Measurements from ENCODE around the gene ICAM4. TPM values are rescaled to one million over a fixed set of nuclear protein-coding genes. Genes with fewer than 3 reads are reported as not detected.
A peak's percentile ranks its signal among the peaks of the same experiment; 100 is the strongest.

Gene ICAM4
- total and polyA plus RNA-seq, 9 of the 15 experiments (the other 6 are each of a cell fraction or from before 2014, with no cell fraction given) = 14.1 to 86.1 (median 29.6) TPM

GRCh38 chr19:10288662-10289166 lies 2.0 kb downstream of the ICAM4 start (continued):
- no peak for TF ChIP-seq NKRF (IDR thresholded peaks at IDR 0.05; ENCODE audit: borderline replicate concordance)
- TF ChIP-seq KLF13 (tag; IDR thresholded peaks at IDR 0.05; ENCODE audit: borderline replicate concordance, low read depth) = no peak; the same call in 1 of the 2 replicates
- TF ChIP-seq SMAD3 (CRISPR knock-in tag; conservative IDR thresholded peaks at IDR 0.05) = no peak
- TF ChIP-seq ZFP30 (CRISPR knock-in tag; IDR thresholded peaks at IDR 0.05; ENCODE audit: borderline replicate concordance) = no peak
- no peak for TF ChIP-seq HIVEP1 (CRISPR knock-in tag; IDR thresholded peaks at IDR 0.05)
- TF ChIP-seq ZNF592 (IDR thresholded peaks at IDR 0.05) = no peak
- no peak for TF ChIP-seq SNIP1 (IDR thresholded peaks at IDR 0.05; ENCODE audit: low read depth)
- peak; percentile 89 for TF ChIP-seq POLR2A (conservative IDR thresholded peaks at IDR 0.05)
- TF ChIP-seq GTF2E2 (tag; IDR thresholded peaks at IDR 0.05) = peak; percentile 34; the same call in 1 of the 2 replicates
- TF ChIP-seq MTA2 (IDR thresholded peaks at IDR 0.05; ENCODE audit: low read depth) = no peak
- no peak for TF ChIP-seq BRF2 (IDR thresholded peaks at IDR 0.05; ENCODE audit: borderline replicate concordance, insufficient read depth, insufficient read length)
- TF ChIP-seq GTF2F1 (IDR thresholded peaks at IDR 0.05; ENCODE audit: low read depth, low read length) = no peak
- TF ChIP-seq ZBTB7A (IDR thresholded peaks at IDR 0.05; ENCODE audit: borderline replicate concordance, control insufficient read depth, low read depth, low read length) = peak; percentile 80; the same call in 1 of the 2 replicates
- no peak for TF ChIP-seq ZNF740 (CRISPR knock-in tag; IDR thresholded peaks at IDR 0.05)
- TF ChIP-seq ZNF740 (tag; IDR thresholded peaks at IDR 0.05) = peak in 1 of 2 experiments; percentile 58; a peak in 1 of 4 replicates
- TF ChIP-seq ETV6 (IDR thresholded peaks at IDR 0.05; ENCODE audit: borderline replicate concordance in 1 of 2, low read depth in 2 of 2, low read length in 1 of 2) = no peak
- no peak for TF ChIP-seq ETV6 (CRISPR knock-in tag; IDR thresholded peaks at IDR 0.05; ENCODE audit: borderline replicate concordance)
- no peak for TF ChIP-seq CREBBP (IDR thresholded peaks at IDR 0.05; ENCODE audit: low read depth, low read length)
- no peak for TF ChIP-seq CSDE1 (IDR thresholded peaks at IDR 0.05)
- no peak for TF ChIP-seq MEF2A (IDR thresholded peaks at IDR 0.05; ENCODE audit: control insufficient read depth, low read depth, low read length)
- TF ChIP-seq ZNF551 (CRISPR knock-in tag; IDR thresholded peaks at IDR 0.05) = no peak
